CD4-positive, alpha-beta T cell (primary cell): ENCODE measurements around the gene EDAR. TPM values are rescaled to one million over a fixed set of nuclear protein-coding genes. Genes with fewer than 3 reads are reported as not detected.

Experiments
- ATAC-seq: fragments of 200-7000 bp; cut with Tn5 transposase; one replicate; pipeline ENCODE4 v1.10.0; 2022; ENCODE audit warnings: mild to moderate bottlenecking; ENCODE audit not compliant: poor library complexity
- CTCF ChIA-PET: fragments of 350-600 bp; sonication (Branson Sonifier 250); formaldehyde crosslinking; loops from one replicate; lab custom pipeline; 2021; ENCODE audit warnings: antibody characterized with exemption, inconsistent platforms; lab: Charles Lee
- POLR2A ChIA-PET: fragments of 350-600 bp; sonication (Branson Sonifier 250); formaldehyde crosslinking; loops from one replicate; lab custom pipeline; 2021; ENCODE audit warnings: antibody characterized with exemption, inconsistent platforms; lab: Charles Lee
- DNase-seq, 14 experiments: peaks; one replicate each; pipeline ENCODE4 v3.0.0-alpha.2; 2013 to 2020; ENCODE audit warnings: mixed read lengths in 2 of 14
- H3K27ac ChIP-seq, 2 donors: one replicate each; pipeline versions ENCODE4 v1.5.1 to v1.7.0; 2013; ENCODE audit warnings: low read length in 2 of 2, low read depth in 1 of 2, mild to moderate bottlenecking in 1 of 2
- H3K27me3 ChIP-seq, 2 experiments: 1 replicate in 1 of 2; 2 replicates in 1 of 2; pipeline versions ENCODE4 v1.6.1 to v1.7.0; 2013; ENCODE audit warnings: low read length in 2 of 2, control low read depth in 1 of 2, mild to moderate bottlenecking in 1 of 2, moderate library complexity in 1 of 2; ENCODE audit not compliant: insufficient read depth in 2 of 2, control insufficient read depth in 1 of 2
- H3K36me3 ChIP-seq: one replicate; pipeline ENCODE4 v1.6.1; 2013; ENCODE audit warnings: low read length, control low read depth; ENCODE audit not compliant: insufficient read depth
- H3K4me1 ChIP-seq: one replicate; pipeline ENCODE4 v1.6.1; 2013; ENCODE audit warnings: low read length, control low read depth; ENCODE audit not compliant: insufficient read depth
- H3K4me3 ChIP-seq: one replicate; pipeline ENCODE4 v1.5.1; 2013; ENCODE audit warnings: mild to moderate bottlenecking, low read length, moderate library complexity
- H3K9me3 ChIP-seq, 2 experiments: 1 replicate in 1 of 2; 2 replicates in 1 of 2; pipeline versions ENCODE4 v1.6.1 to v1.7.0; 2013; ENCODE audit warnings: low read length in 2 of 2, mild to moderate bottlenecking in 2 of 2, control low read depth in 1 of 2, moderate library complexity in 1 of 2; ENCODE audit not compliant: control insufficient read depth in 1 of 2, insufficient read depth in 1 of 2
- H3K27ac Mint-ChIP-seq: one replicate; pipeline ENCODE4 v1.8.0; 2020; ENCODE audit warnings: mixed read lengths
- H3K27me3 Mint-ChIP-seq: one replicate; pipeline ENCODE4 v1.8.0; 2021; ENCODE audit warnings: mixed read lengths
- H3K36me3 Mint-ChIP-seq: one replicate; pipeline ENCODE4 v1.8.0; 2021; ENCODE audit warnings: low read depth, mixed read lengths
- H3K4me1 Mint-ChIP-seq: one replicate; pipeline ENCODE4 v1.8.0; 2021; ENCODE audit warnings: low read depth, mixed read lengths
- H3K4me3 Mint-ChIP-seq: one replicate; pipeline ENCODE4 v1.8.0; 2020; ENCODE audit warnings: mild to moderate bottlenecking, mixed read lengths
- H3K9me3 Mint-ChIP-seq: one replicate; pipeline ENCODE4 v1.8.0; 2020; ENCODE audit warnings: mixed read lengths
- intact Hi-C, 2 experiments: fragments of 100-400 bp; cut with DNase I in 1 of 2; cut with micrococcal nuclease in 1 of 2; formaldehyde crosslinking; loops; one replicate each; pipeline versions ENCODE4 v1.15.1 to v1.9.0; 2023 to 2025; cut with DNase I, micrococcal nuclease
- total RNA-seq, 174 experiments: library from RNA in 2 of 174; stranded (reverse) in 2 of 174; gene quantifications; one replicate each; pipeline ENCODE4 v1.2.3 and lab custom pipeline; 2021 to 2026
- TF ChIP-seq, protein P1 (sequence below): fragments of 200-600 bp; IDR thresholded peaks from one replicate; pipeline ENCODE4 v1.8.0; 2022; ENCODE audit warnings: antibody characterized with exemption, mild to moderate bottlenecking

The EDAR gene
- total RNA-seq, 2 experiments from 2014 or later, result 9.4 to 10.3 TPM

DNA sequence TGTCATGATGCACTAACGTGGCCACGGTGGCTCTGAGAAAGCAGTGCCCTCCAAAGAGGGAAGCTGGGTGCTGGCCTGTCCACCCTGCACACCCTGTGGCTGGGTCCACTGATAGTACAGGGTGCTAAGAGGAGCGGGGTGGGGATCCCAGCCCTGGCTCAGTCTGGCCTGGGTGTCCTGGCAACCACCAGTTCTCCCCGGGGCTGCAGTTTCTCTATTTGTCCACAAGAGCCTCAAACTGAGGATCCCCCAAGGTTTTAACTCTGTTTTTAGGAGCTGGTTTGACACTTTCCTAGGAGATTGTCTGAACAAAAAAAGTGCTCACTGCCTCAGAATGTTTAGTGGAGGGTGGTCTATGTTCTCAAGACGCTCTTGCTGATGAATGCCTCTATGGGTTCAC, 29.0 kb downstream of the EDAR start:
- peaks cover 85% of the 10 kb centered on the region for H3K4me1 Mint-ChIP-seq
- Histone ChIP-seq H3K36me3 (no peaks in the 10 kb centered on the region), H3K9me3 (no peaks in the 10 kb centered on the region), H3K4me3 (no peak overlapping the region), H3K27ac (no peak overlapping the region), H3K27me3 (no peaks in the 10 kb centered on the region), H3K4me1 (peaks cover 63% of the 10 kb centered on the region)
- peak overlapping the region; percentile 25 for H3K4me3 Mint-ChIP-seq
- ChIA-PET CTCF (interaction anchor here (1.5 kb wide), 1 partner anchor 9 kb away, joined by 5 read pairs; no protein-coding TSS in a partner anchor), POLR2A (interaction anchor here (1.2 to 3.0 kb wide), 3 partner anchors 8 to 73 kb away, joined by 3 to 12 read pairs (median 3); no protein-coding TSS in a partner anchor)
- H3K9me3 Mint-ChIP-seq, result no peaks in the 10 kb centered on the region
- no peak for DNase-seq
- intact Hi-C loops, result no loop called here
- no peaks in the 10 kb centered on the region for H3K27me3 Mint-ChIP-seq
- TF ChIP-seq, protein P1, sequence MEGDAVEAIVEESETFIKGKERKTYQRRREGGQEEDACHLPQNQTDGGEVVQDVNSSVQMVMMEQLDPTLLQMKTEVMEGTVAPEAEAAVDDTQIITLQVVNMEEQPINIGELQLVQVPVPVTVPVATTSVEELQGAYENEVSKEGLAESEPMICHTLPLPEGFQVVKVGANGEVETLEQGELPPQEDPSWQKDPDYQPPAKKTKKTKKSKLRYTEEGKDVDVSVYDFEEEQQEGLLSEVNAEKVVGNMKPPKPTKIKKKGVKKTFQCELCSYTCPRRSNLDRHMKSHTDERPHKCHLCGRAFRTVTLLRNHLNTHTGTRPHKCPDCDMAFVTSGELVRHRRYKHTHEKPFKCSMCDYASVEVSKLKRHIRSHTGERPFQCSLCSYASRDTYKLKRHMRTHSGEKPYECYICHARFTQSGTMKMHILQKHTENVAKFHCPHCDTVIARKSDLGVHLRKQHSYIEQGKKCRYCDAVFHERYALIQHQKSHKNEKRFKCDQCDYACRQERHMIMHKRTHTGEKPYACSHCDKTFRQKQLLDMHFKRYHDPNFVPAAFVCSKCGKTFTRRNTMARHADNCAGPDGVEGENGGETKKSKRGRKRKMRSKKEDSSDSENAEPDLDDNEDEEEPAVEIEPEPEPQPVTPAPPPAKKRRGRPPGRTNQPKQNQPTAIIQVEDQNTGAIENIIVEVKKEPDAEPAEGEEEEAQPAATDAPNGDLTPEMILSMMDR, result no peak
- H3K36me3 Mint-ChIP-seq, result peaks cover 23% of the 10 kb centered on the region
- peak overlapping the region; percentile 90 for H3K27ac Mint-ChIP-seq
- no peak for ATAC-seq

DNA sequence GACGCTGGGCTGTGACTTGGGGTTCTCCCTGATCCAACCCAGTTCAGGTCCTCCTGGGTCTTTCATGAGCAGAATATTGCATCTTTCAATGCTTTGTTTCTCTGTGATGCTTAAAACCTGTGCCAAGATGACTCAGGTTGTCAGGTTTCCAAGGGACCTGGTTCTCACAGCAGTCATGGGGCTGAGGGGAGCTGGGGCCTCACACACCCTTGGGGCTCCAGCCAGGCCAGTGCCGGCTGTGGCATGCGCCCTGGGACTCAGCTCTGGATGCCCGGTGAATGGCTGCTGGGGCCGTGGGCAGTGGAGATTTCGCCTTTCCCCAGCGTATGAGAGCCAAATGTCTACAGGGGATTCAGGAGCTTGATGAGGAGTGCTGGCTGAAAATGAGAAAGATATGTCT, 29.6 kb downstream of the EDAR start:
- Mint-ChIP-seq H3K9me3 (no peaks in the 10 kb centered on the region), H3K4me3 (peak overlapping the region; percentile 60), H3K4me1 (peaks cover 80% of the 10 kb centered on the region), H3K27me3 (no peaks in the 10 kb centered on the region), H3K27ac (peak overlapping the region; percentile 90), H3K36me3 (peaks cover 28% of the 10 kb centered on the region)
- Histone ChIP-seq H3K4me1 (peaks cover 57% of the 10 kb centered on the region), H3K4me3 (no peak overlapping the region), H3K36me3 (no peaks in the 10 kb centered on the region), H3K27ac (no peak overlapping the region), H3K9me3 (no peaks in the 10 kb centered on the region), H3K27me3 (no peaks in the 10 kb centered on the region)
- intact Hi-C loops, result loop anchor here in 1 of 2 experiments (2.0 kb wide), 2 partner anchors 29 to 73 kb away; partner anchors contain the start of gene EDAR
- ATAC-seq, result no peak
- ChIA-PET POLR2A (interaction anchor here (1.2 to 3.0 kb wide), 4 partner anchors 9 to 73 kb away, joined by 3 to 12 read pairs (median 6); no protein-coding TSS in a partner anchor), CTCF (interaction anchor here (1.5 to 1.9 kb wide), 2 partner anchors 9 to 27 kb away, joined by 5 to 6 read pairs; no protein-coding TSS in a partner anchor)
- no peak for DNase-seq
- TF ChIP-seq, protein P1, result no peak

DNA sequence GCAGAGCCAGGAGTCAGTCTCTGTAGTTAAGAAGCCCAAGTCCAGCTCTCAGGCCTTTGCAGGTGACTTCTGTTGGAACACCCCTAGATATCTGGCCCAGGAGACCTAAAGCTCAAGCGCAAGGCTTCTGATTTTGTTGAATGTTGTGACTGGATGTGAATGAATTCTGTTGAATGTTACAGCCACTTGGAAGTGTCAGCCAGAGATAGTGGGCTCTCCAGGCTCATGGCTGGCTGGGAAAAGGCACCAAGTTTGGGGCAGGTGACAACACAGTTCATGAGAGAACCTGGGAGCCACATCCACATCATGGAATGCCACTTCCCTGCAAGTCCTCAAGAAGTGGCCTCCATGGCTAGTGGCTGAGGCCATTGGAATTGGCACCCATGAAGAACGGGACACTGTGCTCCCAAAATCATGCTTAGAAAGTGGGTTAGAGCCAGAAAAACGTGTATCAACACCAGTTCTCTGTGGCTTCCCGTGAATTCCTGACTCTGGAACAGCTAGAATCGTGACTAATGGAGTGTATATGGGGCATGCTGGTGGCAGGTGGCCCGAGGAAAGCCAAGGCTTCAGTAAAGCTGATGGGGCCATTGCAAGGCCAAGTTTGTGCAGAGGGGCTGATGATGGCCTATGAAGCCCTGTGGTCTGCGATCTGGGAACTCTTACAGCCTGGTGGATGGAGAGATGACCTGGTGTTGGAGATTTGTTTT, 30.2 kb downstream of the EDAR start:
- Mint-ChIP-seq H3K27ac (peak overlapping the region; percentile 90), H3K4me1 (peaks cover 80% of the 10 kb centered on the region), H3K9me3 (no peaks in the 10 kb centered on the region), H3K4me3 (peak overlapping the region; percentile 70), H3K27me3 (no peaks in the 10 kb centered on the region), H3K36me3 (peaks cover 34% of the 10 kb centered on the region)
- Histone ChIP-seq H3K27ac (peak overlapping the region in 1 of 2 donors; percentile 30), H3K4me3 (peak overlapping the region; percentile 4), H3K9me3 (no peaks in the 10 kb centered on the region), H3K36me3 (no peaks in the 10 kb centered on the region), H3K27me3 (no peaks in the 10 kb centered on the region), H3K4me1 (peaks cover 51% of the 10 kb centered on the region)
- POLR2A ChIA-PET, result interaction anchor here (0.6 to 3.0 kb wide), 7 partner anchors 10 to 496 kb away, joined by 3 to 14 read pairs (median 4); no protein-coding TSS in a partner anchor
- TF ChIP-seq, protein P1, result no peak
- intact Hi-C loops, result loop anchor here in 1 of 2 experiments (1.0 to 2.0 kb wide), 3 partner anchors 8 to 74 kb away; partner anchors contain the start of gene EDAR
- no peak for DNase-seq
- CTCF ChIA-PET, result interaction anchor here (1.3 to 1.9 kb wide), 5 partner anchors 10 to 31 kb away, joined by 3 to 6 read pairs (median 5); no protein-coding TSS in a partner anchor
- ATAC-seq, result no peak
